SK-N-SH (cell line): ENCODE results near the gene KIF18A. TPM values are rescaled to one million over a fixed set of nuclear protein-coding genes. Genes with fewer than 3 reads are reported as not detected.

ENCODE experiments used
- CTCF ChIA-PET: fragments of 300-600, 350-600 bp; formaldehyde crosslinking; extraction: SDS; loops from one replicate; lab custom pipeline; 2021; lab: Yijun Ruan, JAX
- POLR2A ChIA-PET: fragments of 350-600 bp; sonication (Branson Sonifier 250); formaldehyde crosslinking; extraction: SDS; loops from one replicate; lab custom pipeline; 2020; ENCODE audit warnings: antibody characterized with exemption, inconsistent platforms; lab: Yijun Ruan, JAX
- DNase-seq: peaks from one replicate; pipeline ENCODE4 v3.0.0; 2012
- H2AFZ ChIP-seq: fragments of 200-600 bp; sonication (generic); 2 replicates; pipeline ENCODE4 v1.8.1; 2016; ENCODE audit warnings: antibody characterized with exemption, mild to moderate bottlenecking, low read depth
- H3F3A ChIP-seq: fragments of 200-600 bp; sonication (generic); replicated peaks from 2 replicates; pipeline ENCODE3; 2016; ENCODE audit warnings: antibody characterized with exemption, mild to moderate bottlenecking; ENCODE audit not compliant: insufficient read depth
- H3K27ac ChIP-seq, 2 experiments: fragments of 200-500 bp in 1 of 2; fragments of 200-600 bp in 1 of 2; sonication (Bioruptor generic) in 1 of 2; sonication (generic), shearing (Covaris generic) in 1 of 2; 2 replicates each; pipeline versions ENCODE4 v1.5.1 to v1.6.1; 2014 to 2016; ENCODE audit warnings: low read depth in 2 of 2, inconsistent platforms in 1 of 2, low read length in 1 of 2, mild to moderate bottlenecking in 1 of 2, mixed read lengths in 1 of 2
- H3K27me3 ChIP-seq: fragments of 200-600 bp; sonication (generic), shearing (Covaris generic); 2 replicates; pipeline ENCODE4 v1.6.1; 2016; ENCODE audit warnings: mixed run types; ENCODE audit not compliant: insufficient read depth
- H3K36me3 ChIP-seq, 2 experiments: fragments of 200-500 bp in 1 of 2; fragments of 200-600 bp in 1 of 2; sonication (Bioruptor generic) in 1 of 2; sonication (generic) in 1 of 2; replicated peaks in 1 of 2; 2 replicates each; pipeline versions ENCODE3 to v1.5.1; 2014 to 2016; ENCODE audit warnings: low read length in 1 of 2, mild to moderate bottlenecking in 1 of 2; ENCODE audit not compliant: insufficient read depth in 2 of 2, control insufficient read depth in 1 of 2
- H3K4me1 ChIP-seq, 2 experiments: fragments of 200-500 bp in 1 of 2; fragments of 200-600 bp in 1 of 2; sonication (Bioruptor generic) in 1 of 2; sonication (generic), shearing (Covaris generic) in 1 of 2; 2 replicates each; pipeline versions ENCODE4 v1.5.1 to v1.6.1; 2014 to 2016; ENCODE audit warnings: low read depth in 1 of 2, low read length in 1 of 2, mixed run types in 1 of 2; ENCODE audit not compliant: insufficient read depth in 2 of 2, control insufficient read depth in 1 of 2
- H3K4me2 ChIP-seq: fragments of 200-600 bp; sonication (generic), shearing (Covaris generic); 2 replicates; pipeline ENCODE4 v1.6.1; 2017; ENCODE audit warnings: mixed run types
- H3K4me3 ChIP-seq, 2 experiments: fragments of 200-500 bp in 1 of 2; fragments of 200-600 bp in 1 of 2; sonication (Bioruptor generic) in 1 of 2; sonication (generic), shearing (Covaris generic) in 1 of 2; 2 replicates each; pipeline versions ENCODE4 v1.5.1 to v1.8.1; 2014 to 2016; ENCODE audit warnings: low read depth in 2 of 2, inconsistent platforms in 1 of 2, low read length in 1 of 2, mild to moderate bottlenecking in 1 of 2, mixed read lengths in 1 of 2, moderate library complexity in 1 of 2
- H3K79me2 ChIP-seq: fragments of 200-600 bp; sonication (generic); 2 replicates; pipeline ENCODE4 v1.8.1; 2017; ENCODE audit warnings: mild to moderate bottlenecking; ENCODE audit not compliant: insufficient read depth
- H3K9ac ChIP-seq: fragments of 200-600 bp; sonication (generic); 2 replicates; pipeline ENCODE4 v1.6.1; 2017; ENCODE audit warnings: mixed run types
- H3K9me2 ChIP-seq: fragments of 200-600 bp; sonication (generic); 2 replicates; pipeline ENCODE4 v1.6.1; 2017; ENCODE audit warnings: mixed run types
- H3K9me3 ChIP-seq: fragments of 200-600 bp; sonication (generic); 2 replicates; pipeline ENCODE4 v1.6.1; 2017; ENCODE audit warnings: mixed run types, mild to moderate bottlenecking, moderate library complexity
- H4K20me1 ChIP-seq: fragments of 200-600 bp; sonication (generic); 2 replicates; pipeline ENCODE4 v1.6.1; 2017; ENCODE audit warnings: mild to moderate bottlenecking, mixed run types; ENCODE audit not compliant: insufficient read depth
- ELF1 ChIP-seq: IDR thresholded peaks from 2 replicates; pipeline ENCODE4 v1.4.0; 2012
- EP300 ChIP-seq, 2 experiments: IDR thresholded peaks; 2 replicates each; pipeline versions ENCODE4 v1.4.0 to v1.6.1; 2012; ENCODE audit warnings: borderline replicate concordance in 1 of 2, low read depth in 1 of 2, low read length in 1 of 2
- EZH2phosphoT487 ChIP-seq: fragments of 200-600 bp; sonication (generic); IDR thresholded peaks from 2 replicates; pipeline ENCODE4 v1.6.1; 2017; ENCODE audit warnings: low read depth, mixed run types, mild to moderate bottlenecking, antibody characterized with exemption, moderate library complexity, borderline replicate concordance
- FOSL2 ChIP-seq: IDR thresholded peaks from 2 replicates; pipeline ENCODE4 v1.4.0; 2012; ENCODE audit warnings: low read depth, mild to moderate bottlenecking, moderate library complexity, borderline replicate concordance
- JUND ChIP-seq: IDR thresholded peaks from 2 replicates; pipeline ENCODE4 v1.4.0; 2012
- MEF2A ChIP-seq: IDR thresholded peaks from 2 replicates; pipeline ENCODE4 v1.4.0; 2012; ENCODE audit warnings: low read depth, borderline replicate concordance
- NFIC ChIP-seq: IDR thresholded peaks from 2 replicates; pipeline ENCODE4 v1.4.0; 2012; ENCODE audit warnings: borderline replicate concordance
- NRF1 ChIP-seq: IDR thresholded peaks from 2 replicates; pipeline ENCODE4 v1.6.1; 2012; ENCODE audit warnings: low read depth, mild to moderate bottlenecking, low read length
- POLR2AphosphoS5 ChIP-seq: IDR thresholded peaks from 2 replicates; pipeline ENCODE4 v1.6.1; 2012; ENCODE audit warnings: low read depth, low read length
- RXRA ChIP-seq: IDR thresholded peaks from 2 replicates; pipeline ENCODE4 v1.4.0; 2012; ENCODE audit warnings: low read depth, mild to moderate bottlenecking, borderline replicate concordance
- TCF12 ChIP-seq: IDR thresholded peaks from 2 replicates; pipeline ENCODE4 v1.4.0; 2012
- TEAD4 ChIP-seq: IDR thresholded peaks from 2 replicates; pipeline ENCODE4 v1.4.0; 2012; ENCODE audit warnings: mild to moderate bottlenecking, borderline replicate concordance; ENCODE audit not compliant: insufficient read depth
- WGBS: methylation state at CpG from one replicate; pipeline ENCODE4 v1.1.6; 2017; ENCODE audit warnings: low lambda C conversion rate; 5-methylcytosine and 5-hydroxymethylcytosine counted together
- polyA plus RNA-seq, 3 experiments: library from polyadenylated mRNA; depleted of rRNA; stranded (reverse); fragments of >200 nt; gene quantifications; 2 replicates each; pipeline ENCODE4 v1.2.3, GENCODE V29; 2012
- TF ChIP-seq, protein P1 (sequence below): fragments of 150-350 bp; IDR thresholded peaks from 2 replicates; pipeline ENCODE4 v1.6.1; 2016; ENCODE audit warnings: mild to moderate bottlenecking, low read depth, low read length
- TF ChIP-seq, protein P2 (sequence below): fragments of 150-350 bp; IDR thresholded peaks from 2 replicates; pipeline ENCODE4 v1.6.1; 2017; ENCODE audit warnings: antibody characterized with exemption, low read length, low read depth, borderline replicate concordance
- TF ChIP-seq, protein P3 (sequence below): IDR thresholded peaks from 2 replicates; pipeline ENCODE4; 2012

The KIF18A gene
- polyA plus RNA-seq, 1 of the 3 experiments (the other 2 are of a cell fraction), result 3.8 TPM

DNA sequence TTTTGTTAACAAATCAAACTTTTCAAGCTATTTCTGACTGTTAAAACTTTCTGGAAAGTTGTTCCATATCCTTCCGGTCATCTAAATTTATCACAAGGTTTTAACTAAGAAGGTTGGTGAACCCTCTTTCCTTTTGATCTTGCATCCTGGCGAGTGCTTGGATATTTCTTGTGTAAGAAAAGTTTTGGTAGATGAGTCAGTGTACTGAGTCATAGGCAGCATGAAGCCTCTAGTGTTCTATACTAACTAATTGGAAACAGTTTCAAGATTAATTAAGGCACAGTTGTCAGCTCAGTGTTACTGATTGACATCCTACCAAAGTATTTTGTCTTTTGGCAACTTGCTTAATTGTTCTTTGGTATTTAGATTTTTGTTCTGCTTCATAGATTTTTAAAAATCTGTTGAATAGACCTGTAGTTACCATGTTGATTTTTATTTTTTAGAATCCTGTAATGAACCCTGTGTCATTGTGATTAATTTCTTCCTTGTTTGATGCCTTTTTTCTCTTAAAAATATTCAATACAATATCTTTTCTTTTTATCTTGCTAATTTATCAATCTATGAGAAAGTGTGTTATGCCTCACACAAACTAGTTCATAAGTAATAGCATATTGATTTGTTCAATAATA is 38.3 kb upstream of the KIF18A start:
- CTCF ChIA-PET, result interaction anchor here (0.6 to 1.5 kb wide), 2 partner anchors 9 to 74 kb away, joined by 3 read pairs; no protein-coding TSS in a partner anchor
- Histone ChIP-seq H3K79me2 (peaks cover 4% of the 10 kb centered on the region; the same call in 1 of the 2 replicates), H3K4me1 (peaks cover 0 to 26% of the 10 kb centered on the region in 2 experiments; a peak in 2 of 4 replicates), H3K36me3 (peaks cover 0 to 7% of the 10 kb centered on the region in 2 experiments), H3K9me2 (no peaks in the 10 kb centered on the region), H2AFZ (peak overlapping the region; percentile 20; the same call in 1 of the 2 replicates), H3K27ac (peak overlapping the region; percentile 47 to 69; a peak in 3 of 4 replicates), H3F3A (peaks cover 4% of the 10 kb centered on the region), H3K9me3 (no peaks in the 10 kb centered on the region), H3K9ac (peak overlapping the region; percentile 11; the same call in 1 of the 2 replicates), H3K4me2 (peak overlapping the region; percentile 2; the same call in 1 of the 2 replicates), H3K27me3 (no peaks in the 10 kb centered on the region), H4K20me1 (no peaks in the 10 kb centered on the region), H3K4me3 (no peak overlapping the region)
- DNase-seq, result no peak
- POLR2A ChIA-PET, result no interaction called here
- TF ChIP-seq EZH2phosphoT487, result no peak
- TF ChIP-seq TCF12, result peak; percentile 90
- TF ChIP-seq, protein P1, sequence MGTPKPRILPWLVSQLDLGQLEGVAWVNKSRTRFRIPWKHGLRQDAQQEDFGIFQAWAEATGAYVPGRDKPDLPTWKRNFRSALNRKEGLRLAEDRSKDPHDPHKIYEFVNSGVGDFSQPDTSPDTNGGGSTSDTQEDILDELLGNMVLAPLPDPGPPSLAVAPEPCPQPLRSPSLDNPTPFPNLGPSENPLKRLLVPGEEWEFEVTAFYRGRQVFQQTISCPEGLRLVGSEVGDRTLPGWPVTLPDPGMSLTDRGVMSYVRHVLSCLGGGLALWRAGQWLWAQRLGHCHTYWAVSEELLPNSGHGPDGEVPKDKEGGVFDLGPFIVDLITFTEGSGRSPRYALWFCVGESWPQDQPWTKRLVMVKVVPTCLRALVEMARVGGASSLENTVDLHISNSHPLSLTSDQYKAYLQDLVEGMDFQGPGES, result no peak
- TF ChIP-seq JUND, result peak; percentile 92
- TF ChIP-seq NRF1, result no peak
- 0 out of 2 replicates have a peak, but pooled peaks have one; percentile 29 for TF ChIP-seq POLR2AphosphoS5
- peak; percentile 38; the same call in 1 of the 2 replicates for TF ChIP-seq TEAD4
- TF ChIP-seq, protein P2, sequence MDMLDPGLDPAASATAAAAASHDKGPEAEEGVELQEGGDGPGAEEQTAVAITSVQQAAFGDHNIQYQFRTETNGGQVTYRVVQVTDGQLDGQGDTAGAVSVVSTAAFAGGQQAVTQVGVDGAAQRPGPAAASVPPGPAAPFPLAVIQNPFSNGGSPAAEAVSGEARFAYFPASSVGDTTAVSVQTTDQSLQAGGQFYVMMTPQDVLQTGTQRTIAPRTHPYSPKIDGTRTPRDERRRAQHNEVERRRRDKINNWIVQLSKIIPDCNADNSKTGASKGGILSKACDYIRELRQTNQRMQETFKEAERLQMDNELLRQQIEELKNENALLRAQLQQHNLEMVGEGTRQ, result no peak
- TF ChIP-seq MEF2A, result peak; percentile 78; the same call in 1 of the 2 replicates
- TF ChIP-seq NFIC, result peak; percentile 46
- peak; percentile 33; the same call in 1 of the 2 replicates for TF ChIP-seq RXRA
- TF ChIP-seq, protein P3, sequence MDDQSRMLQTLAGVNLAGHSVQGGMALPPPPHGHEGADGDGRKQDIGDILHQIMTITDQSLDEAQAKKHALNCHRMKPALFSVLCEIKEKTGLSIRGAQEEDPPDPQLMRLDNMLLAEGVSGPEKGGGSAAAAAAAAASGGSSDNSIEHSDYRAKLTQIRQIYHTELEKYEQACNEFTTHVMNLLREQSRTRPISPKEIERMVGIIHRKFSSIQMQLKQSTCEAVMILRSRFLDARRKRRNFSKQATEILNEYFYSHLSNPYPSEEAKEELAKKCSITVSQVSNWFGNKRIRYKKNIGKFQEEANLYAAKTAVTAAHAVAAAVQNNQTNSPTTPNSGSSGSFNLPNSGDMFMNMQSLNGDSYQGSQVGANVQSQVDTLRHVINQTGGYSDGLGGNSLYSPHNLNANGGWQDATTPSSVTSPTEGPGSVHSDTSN, result peak; percentile 76
- TF ChIP-seq EP300 (IDR thresholded peaks at IDR 0.05; ENCODE audit: borderline replicate concordance in 1 of 2, low read depth in 1 of 2, low read length in 1 of 2), result peak in 1 of 2 experiments; percentile 62; a peak in 1 of 4 replicates
- TF ChIP-seq FOSL2, result peak; percentile 97
- no peak for TF ChIP-seq ELF1
- WGBS, result 26% methylated on average over 2 of the region's 2 CpGs
